ENCODE measurements around the gene PLPPR3. TPM values are rescaled to one million over a fixed set of nuclear protein-coding genes. Genes with fewer than 3 reads are reported as not detected.
"Not testable (repeated sequence)": the region's sequence is repeated elsewhere in the genome, so short reads cannot be mapped to it uniquely, and the experiment has no call there.

PLPPR3 gene
- total and polyA plus RNA-seq, 10 of the 15 experiments (the other 5 are each of a cell fraction or from before 2014, with no cell fraction given) = 0.07 TPM; not detected in 9

DNA sequence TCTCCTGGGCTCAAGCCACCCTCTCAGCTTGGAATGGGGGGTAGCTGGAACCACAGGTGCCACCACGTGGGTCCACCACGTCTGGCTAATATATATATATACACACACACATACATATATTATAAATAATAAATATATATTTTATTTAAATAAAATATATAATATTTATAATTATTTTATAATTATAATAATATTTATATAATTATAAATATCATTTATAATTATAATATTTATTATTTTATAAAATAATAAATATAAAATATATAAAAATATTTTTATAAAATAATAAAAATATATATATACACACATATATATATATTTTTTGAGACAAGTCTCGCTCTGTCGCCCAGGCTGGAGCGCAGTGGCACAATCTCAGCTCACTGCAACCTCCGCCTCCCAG, 32.8 kb upstream of the PLPPR3 start:
- in situ Hi-C loops (cut with MboI) (no loop called here), intact Hi-C loops (cut with micrococcal nuclease; ENCODE audit: unreplicated experiment) (no loop called here)
- Histone ChIP-seq H3K27ac (ENCODE audit: control insufficient read depth, insufficient read depth) (no peak overlapping the region), H4K20me1 (ENCODE audit: control insufficient read depth, insufficient read depth) (no peaks in the 10 kb centered on the region), H3K9ac (ENCODE audit: control insufficient read depth, insufficient read depth, low read length) (no peak overlapping the region), H3K27me3 (replicated peaks in 1 of 2; ENCODE audit: control insufficient read depth in 2 of 2, insufficient read depth in 2 of 2, low read length in 1 of 2) (no peaks in the 10 kb centered on the region), H3K9me3 (replicated peaks; ENCODE audit: control insufficient read depth, insufficient read depth, low read length) (no peaks in the 10 kb centered on the region), H3K4me2 (ENCODE audit: control insufficient read depth, insufficient read depth) (no peak overlapping the region), H3K36me3 (ENCODE audit: control insufficient read depth in 2 of 2, insufficient read depth in 2 of 2, low read length in 1 of 2) (no peaks in the 10 kb centered on the region), H3K79me2 (ENCODE audit: control insufficient read depth, insufficient read depth, low read length) (no peaks in the 10 kb centered on the region), H3K4me3 (no peak overlapping the region), H3K4me1 (ENCODE audit: control insufficient read depth, insufficient read depth, low read length) (no peaks in the 10 kb centered on the region), H2AFZ (ENCODE audit: control insufficient read depth, low read depth, low read length) (no peak overlapping the region)
- no peak for DNase-seq (ENCODE audit: low read depth, low spot score)
- no peak for ATAC-seq
- ChIA-PET SMC1A (ENCODE audit: uncharacterized antibody, unreplicated experiment) (interaction anchor here (0.6 to 0.9 kb wide), 2 partner anchors 11 to 130 kb away, joined by 3 read pairs; partner anchors contain the start of gene WDR18), RAD21 (ENCODE audit: unreplicated experiment) (interaction anchor here (0.7 kb wide), 1 partner anchor 74 kb away, joined by 3 read pairs; no protein-coding TSS in a partner anchor), POLR2A (no interaction called here), CTCF (interaction anchor here (2.2 kb wide), 1 partner anchor 9 kb away, joined by 8 read pairs; no protein-coding TSS in a partner anchor)
- TF ChIP-seq TAF1 (IDR thresholded peaks at IDR 0.05; ENCODE audit: borderline replicate concordance, low read depth, low read length) = no peak
- TF ChIP-seq HCFC1 (IDR thresholded peaks at IDR 0.05; ENCODE audit: low read length) = no peak
- no peak for FAIRE-seq
- whole genome bisulfite sequencing (ENCODE audit: insufficient coverage, insufficient replicate concordance, low lambda C conversion rate, missing lambda C conversion rate) = 41% methylated on average over 6 of the region's 6 CpGs
- no TSS peak for BruUV-seq (replicated peaks)

DNA sequence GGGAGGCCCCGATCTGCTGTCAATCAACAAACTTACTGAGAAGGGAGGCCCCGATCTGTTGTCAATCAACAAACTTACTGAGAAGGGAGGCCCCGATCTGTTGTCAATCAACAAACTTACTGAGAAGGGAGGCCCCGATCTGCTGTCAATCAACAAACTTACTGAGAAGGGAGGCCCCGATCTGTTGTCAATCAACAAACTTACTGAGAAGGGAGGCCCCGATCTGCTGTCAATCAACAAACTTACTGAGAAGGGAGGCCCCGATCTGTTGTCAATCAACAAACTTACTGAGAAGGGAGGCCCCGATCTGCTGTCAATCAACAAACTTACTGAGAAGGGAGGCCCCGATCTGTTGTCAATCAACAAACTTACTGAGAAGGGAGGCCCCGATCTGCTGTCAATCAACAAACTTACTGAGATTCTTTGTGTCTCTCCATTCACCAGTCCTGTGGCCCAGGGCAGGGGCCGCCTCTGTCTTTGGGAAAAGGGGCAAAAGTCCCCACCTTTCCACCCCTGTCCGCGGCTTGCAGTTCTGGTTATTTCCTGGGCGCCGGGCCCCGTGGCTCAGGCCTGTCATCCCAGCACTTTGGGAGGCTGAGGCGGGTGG, 32.0 kb upstream of the PLPPR3 start:
- CTCF ChIA-PET = interaction anchor here (2.2 kb wide), 1 partner anchor 10 kb away, joined by 8 read pairs; no protein-coding TSS in a partner anchor

More for the DNA sequence above, 32.0 kb upstream of the PLPPR3 start:
- H3K4me1 ChIP-seq (ENCODE audit: control insufficient read depth, insufficient read depth, low read length); H3K9ac ChIP-seq (ENCODE audit: control insufficient read depth, insufficient read depth, low read length); H3K4me2 ChIP-seq (ENCODE audit: control insufficient read depth, insufficient read depth); H3K27me3 ChIP-seq (replicated peaks in 1 of 2; ENCODE audit: control insufficient read depth in 2 of 2, insufficient read depth in 2 of 2, low read length in 1 of 2); DNase-seq (ENCODE audit: low read depth, low spot score); POLR2A ChIA-PET; H3K27ac ChIP-seq (ENCODE audit: control insufficient read depth, insufficient read depth); H3K36me3 ChIP-seq (ENCODE audit: control insufficient read depth in 2 of 2, insufficient read depth in 2 of 2, low read length in 1 of 2); SMC1A ChIA-PET (ENCODE audit: uncharacterized antibody, unreplicated experiment); H3K9me3 ChIP-seq (replicated peaks; ENCODE audit: control insufficient read depth, insufficient read depth, low read length); H3K4me3 ChIP-seq; ATAC-seq; FAIRE-seq; BruUV-seq (replicated peaks); intact Hi-C loops (cut with micrococcal nuclease; ENCODE audit: unreplicated experiment); H3K79me2 ChIP-seq (ENCODE audit: control insufficient read depth, insufficient read depth, low read length); H4K20me1 ChIP-seq (ENCODE audit: control insufficient read depth, insufficient read depth); in situ Hi-C loops (cut with MboI); H2AFZ ChIP-seq (ENCODE audit: control insufficient read depth, low read depth, low read length): not testable (repeated sequence)
- RAD21 ChIA-PET (ENCODE audit: unreplicated experiment) = interaction anchor here (0.7 kb wide), 1 partner anchor 75 kb away, joined by 3 read pairs; no protein-coding TSS in a partner anchor
- 60% methylated on average over 11 of the region's 17 CpGs for WGBS (ENCODE audit: insufficient coverage, insufficient replicate concordance, low lambda C conversion rate, missing lambda C conversion rate)

All from GM12878 (cell line).